K562 (cell line): ENCODE measurements around the gene CAPN3. TPM values are rescaled to one million over a fixed set of nuclear protein-coding genes. Genes with fewer than 3 reads are reported as not detected.

ENCODE experiments used
- ATAC-seq: fragments of 200-7000 bp; cut with Tn5 transposase; 3 replicates; pipeline ENCODE4 v1.9.1; 2020; ENCODE audit warnings: moderate library complexity
- BruUV-seq: library from RNA; stranded (reverse); fragments of 400-500 nt; replicated peaks from 2 replicates; lab custom pipeline; 2021; lab: Mats Ljungman, UMichigan
- CTCF ChIA-PET: fragments of 300-600 bp; formaldehyde crosslinking; extraction: SDS; loops from one replicate; lab custom pipeline; 2021; ENCODE audit warnings: low intra/inter-chr PET ratio; lab: Yijun Ruan, JAX
- POLR2A ChIA-PET: fragments of 300-600, 350-650 bp; sonication (Branson Sonifier 250); formaldehyde crosslinking; extraction: SDS; loops from one replicate; lab custom pipeline; 2021; ENCODE audit warnings: antibody characterized with exemption, inconsistent platforms; lab: Yijun Ruan, JAX
- DNase-seq, 4 experiments: peaks; one replicate each; pipeline versions ENCODE4 v3.0.0 to v3.0.0-alpha.2; 2011 to 2018; ENCODE audit warnings: low spot score in 3 of 4, mixed read lengths in 3 of 4; ENCODE audit errors: extremely low read depth in 1 of 4
- FAIRE-seq: peaks from 2 replicates; lab custom pipeline; 2011; peaks lifted over from hg19 to GRCh38; lab: Jason Lieb, UNC
- H2AFZ ChIP-seq: 2 replicates; pipeline ENCODE4 v1.6.0; 2011; ENCODE audit warnings: low read depth, low read length, control low read depth, inconsistent platforms
- H3K27ac ChIP-seq: fragments of 200-600 bp; 3 replicates; pipeline ENCODE4 v1.8.0; 2011; ENCODE audit warnings: low read depth, mild to moderate bottlenecking, control low read depth, inconsistent platforms, low read length, moderate library complexity, mixed read lengths; ENCODE audit errors: extremely low read depth
- H3K27me3 ChIP-seq, 2 experiments: fragments of 300-600 bp in 1 of 2; 2 replicates in 1 of 2; 3 replicates in 1 of 2; pipeline versions ENCODE4 v1.6.0 to v1.8.0; 2011; ENCODE audit warnings: inconsistent platforms in 2 of 2, low read length in 2 of 2, mild to moderate bottlenecking in 1 of 2, mixed read lengths in 1 of 2, moderate library complexity in 1 of 2; ENCODE audit not compliant: control insufficient read depth in 2 of 2, insufficient read depth in 2 of 2
- H3K36me3 ChIP-seq: fragments of 300-600 bp; 3 replicates; pipeline ENCODE4 v1.8.0; 2011; ENCODE audit warnings: mild to moderate bottlenecking, low read length, inconsistent platforms; ENCODE audit not compliant: control insufficient read depth, insufficient read depth
- H3K4me1 ChIP-seq, 2 experiments: fragments of 200-600 bp in 1 of 2; replicated peaks in 1 of 2; 2 replicates in 1 of 2; 3 replicates in 1 of 2; pipeline versions ENCODE4 v1.5.1 to v1.8.0; 2011; ENCODE audit warnings: inconsistent platforms in 2 of 2, low read length in 2 of 2, mild to moderate bottlenecking in 1 of 2, mixed read lengths in 1 of 2, moderate library complexity in 1 of 2; ENCODE audit not compliant: control insufficient read depth in 2 of 2, insufficient read depth in 2 of 2
- H3K4me2 ChIP-seq: 2 replicates; pipeline ENCODE4 v1.6.1; 2011; ENCODE audit warnings: low read length, control low read depth, inconsistent platforms, mixed read lengths; ENCODE audit not compliant: insufficient read depth
- H3K4me3 ChIP-seq: fragments of 200-600 bp; sonication (generic), shearing (Covaris generic); 2 replicates; pipeline ENCODE4 v1.5.1; 2016; ENCODE audit warnings: control low read depth, inconsistent platforms
- H3K79me2 ChIP-seq: fragments of 200-600 bp; 3 replicates; pipeline ENCODE4 v1.8.0; 2011; ENCODE audit warnings: low read length, inconsistent platforms; ENCODE audit not compliant: control insufficient read depth, insufficient read depth
- H3K9ac ChIP-seq, 2 experiments: 2 replicates each; pipeline versions ENCODE4 v1.6.0 to v1.6.1; 2011; ENCODE audit warnings: low read depth in 2 of 2, low read length in 2 of 2, control low read depth in 1 of 2, inconsistent platforms in 1 of 2, mild to moderate bottlenecking in 1 of 2, mixed read lengths in 1 of 2; ENCODE audit not compliant: insufficient read depth in 1 of 2
- H3K9me1 ChIP-seq: one replicate; pipeline ENCODE4 v1.6.0; 2011; ENCODE audit warnings: inconsistent platforms, mild to moderate bottlenecking, low read length, moderate library complexity; ENCODE audit not compliant: control insufficient read depth, insufficient read depth
- H3K9me3 ChIP-seq: replicated peaks from 2 replicates; pipeline ENCODE4 v1.5.1; 2011; ENCODE audit warnings: low read depth, low read length, inconsistent platforms; ENCODE audit not compliant: control insufficient read depth, insufficient read depth
- H4K20me1 ChIP-seq: replicated peaks from 2 replicates; pipeline ENCODE4 v1.6.1; 2011; ENCODE audit warnings: low read length, inconsistent platforms, mixed read lengths; ENCODE audit not compliant: control insufficient read depth, insufficient read depth
- ARID3B ChIP-seq: fragments of 250-450 bp; sonication (Bioruptor Pico); IDR thresholded peaks from 2 replicates; pipeline ENCODE4 v1.4.0; 2020; ENCODE audit warnings: borderline replicate concordance
- HEY1 ChIP-seq: fragments of 250-450 bp; sonication (Bioruptor Pico); IDR thresholded peaks from 2 replicates; pipeline ENCODE4 v1.5.0; 2020; ENCODE audit warnings: mild to moderate bottlenecking, moderate library complexity, borderline replicate concordance
- ZNF449 ChIP-seq: fragments of 250-450 bp; sonication (Bioruptor Pico); IDR thresholded peaks from 2 replicates; pipeline ENCODE4 v1.8.0; 2022; ENCODE audit warnings: moderate library complexity, mild to moderate bottlenecking, inconsistent platforms
- ZNF518B ChIP-seq: fragments of 250-450 bp; sonication (Bioruptor Pico); IDR thresholded peaks from 2 replicates; pipeline ENCODE4 v1.5.0; 2021; ENCODE audit warnings: mild to moderate bottlenecking, moderate library complexity
- WGBS: fragments of 100-300 bp; shearing (Covaris generic); methylation state at CpG from one replicate; pipeline ENCODE4 v1.1.6; 2016; ENCODE audit warnings: low coverage, mixed read lengths; ENCODE audit not compliant: insufficient coverage; ENCODE audit errors: missing lambda C conversion rate; 5-methylcytosine and 5-hydroxymethylcytosine counted together
- in situ Hi-C: fragments of 300-500 bp; cut with MboI; formaldehyde crosslinking; loops from 4 replicates; pipeline ENCODE4 v1.15.0; 2018; ENCODE audit warnings: inconsistent platforms, mixed read lengths
- intact Hi-C: fragments of 100-400 bp; cut with micrococcal nuclease; formaldehyde crosslinking; loops from 2 replicates; pipeline ENCODE4 v1.14.2; 2022
- polyA plus RNA-seq, 8 experiments: library from polyadenylated mRNA; depleted of rRNA in 4 of 8; stranded (reverse) in 5 of 8; unstranded in 3 of 8; fragments of >200 nt; fragmentation: Nextera tagmentation in 2 of 8; fragmentation: Illumina TruSeq in 1 of 8; extraction: Ambion mirVana in 2 of 8; extraction: Trizol in 1 of 8; gene quantifications; 2 replicates each; pipeline versions ENCODE4 v1.2.1 to v1.2.3, GENCODE V29; 2011 to 2014; ENCODE audit warnings: inconsistent platforms in 1 of 8, missing spikeins in 1 of 8
- total RNA-seq, 7 experiments: library from RNA; depleted of rRNA in 6 of 7; stranded (reverse); fragments of >200 nt in 6 of 7; fragmentation: Illumina TruSeq in 2 of 7; extraction: Trizol in 2 of 7; gene quantifications; 2 replicates each; pipeline versions ENCODE4 v1.2.1 to v1.2.3, GENCODE V29; 2011 to 2021; ENCODE audit warnings: low replicate concordance in 1 of 7

Gene CAPN3
- total and polyA plus RNA-seq, 9 of the 15 experiments (the other 6 are each of a cell fraction or from before 2014, with no cell fraction given) = 0.03 to 0.34 (median 0.20) TPM; not detected in 2

DNA sequence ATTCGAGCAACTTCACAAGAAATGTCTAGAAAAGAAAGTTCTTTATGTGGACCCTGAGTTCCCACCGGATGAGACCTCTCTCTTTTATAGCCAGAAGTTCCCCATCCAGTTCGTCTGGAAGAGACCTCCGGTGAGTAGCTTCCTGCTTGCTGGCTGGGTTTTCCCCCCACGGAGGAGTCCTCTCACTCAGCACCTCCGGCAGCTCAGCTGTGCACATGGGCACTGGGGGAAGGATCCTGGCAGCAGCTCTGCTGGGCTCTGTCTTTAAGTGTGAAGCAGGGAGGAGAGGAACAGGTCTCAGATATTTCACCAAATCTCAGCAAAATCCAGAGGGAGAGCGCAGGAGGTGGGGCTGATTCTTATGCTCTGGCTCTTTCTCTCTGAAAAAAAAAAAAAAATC lies 684 bp downstream of the CAPN3 start:
- Histone ChIP-seq H3K79me2 (no peaks in the 10 kb centered on the region), H3K9me1 (no peaks in the 10 kb centered on the region), H3K27ac (no peak overlapping the region), H3K36me3 (no peaks in the 10 kb centered on the region), H4K20me1 (no peaks in the 10 kb centered on the region), H3K9ac (no peak overlapping the region), H2AFZ (no peak overlapping the region), H3K4me2 (no peak overlapping the region), H3K9me3 (no peaks in the 10 kb centered on the region), H3K4me3 (no peak overlapping the region), H3K27me3 (peaks cover 0 to 12% of the 10 kb centered on the region in 2 experiments; a peak in 1 of 5 replicates)
- intact Hi-C loops = no loop called here
- CTCF ChIA-PET = no interaction called here
- 17% methylated on average over 7 of the region's 7 CpGs for WGBS
- BruUV-seq = no TSS peak
- in situ Hi-C loops = no loop called here
- FAIRE-seq (no peak), DNase-seq (no peak), ATAC-seq (no peak)
- POLR2A ChIA-PET = interaction anchor here (0.6 to 2.3 kb wide), 2 partner anchors 8 to 1886 kb away, joined by 3 to 9 read pairs; no protein-coding TSS in a partner anchor
- TF ChIP-seq HEY1 (CRISPR knock-in tag) = no peak
- no peak for TF ChIP-seq ZNF518B (CRISPR knock-in tag)
- no peak for TF ChIP-seq ZNF449 (CRISPR knock-in tag)
- no peak for TF ChIP-seq ARID3B (CRISPR knock-in tag)
- TF ChIP-seq, all 486 proteins: peak for 0
- H3K4me1 ChIP-seq = no peaks in the 10 kb centered on the region; a peak in 1 of 5 replicates
